Kidney (tissue), 14 donors: Measurements from ENCODE around the gene HLA-DPA1. TPM values are rescaled to one million over a fixed set of nuclear protein-coding genes. Genes with fewer than 3 reads are reported as not detected.
"Not testable (repeated sequence)": the region's sequence is repeated elsewhere in the genome, so short reads cannot be mapped to it uniquely, and the experiment has no call there.

Experiments used
- DNase-seq, 5 donors: peaks; one replicate each; pipeline ENCODE4 v3.0.0-alpha.2; 2013 to 2020
- FAIRE-seq: peaks from 2 replicates; lab custom pipeline; 2012; peaks lifted over from hg19 to GRCh38; lab: Jason Lieb, UNC
- H3K27ac ChIP-seq, 2 donors: one replicate each; pipeline ENCODE4 v1.7.0; 2013; ENCODE audit warnings: low read depth in 2 of 2, low read length in 2 of 2, inconsistent platforms in 1 of 2
- H3K27me3 ChIP-seq: one replicate; pipeline ENCODE4 v1.7.1; 2013; ENCODE audit warnings: low read length, inconsistent platforms; ENCODE audit not compliant: control insufficient read depth, insufficient read depth
- H3K36me3 ChIP-seq, 3 donors: one replicate each; pipeline versions ENCODE4 v1.7.0 to v1.7.1; 2013; ENCODE audit warnings: low read length in 3 of 3, control low read depth in 1 of 3, inconsistent platforms in 1 of 3; ENCODE audit not compliant: insufficient read depth in 3 of 3, control insufficient read depth in 2 of 3
- H3K4me1 ChIP-seq, 3 donors: one replicate each; pipeline versions ENCODE4 v1.7.0 to v1.7.1; 2013; ENCODE audit warnings: low read length in 3 of 3, inconsistent platforms in 1 of 3, low read depth in 1 of 3; ENCODE audit not compliant: control insufficient read depth in 2 of 3, insufficient read depth in 2 of 3
- H3K4me3 ChIP-seq, 3 donors: one replicate each; pipeline versions ENCODE4 v1.7.0 to v1.8.1; 2013; ENCODE audit warnings: low read length in 3 of 3, control low read depth in 1 of 3, inconsistent platforms in 1 of 3
- H3K9ac ChIP-seq, 3 donors: one replicate each; pipeline versions ENCODE4 v1.7.0 to v1.7.1; 2013; ENCODE audit warnings: low read length in 3 of 3, control low read depth in 1 of 3, inconsistent platforms in 1 of 3
- H3K9me3 ChIP-seq, 3 donors: one replicate each; pipeline versions ENCODE4 v1.7.0 to v1.7.1; 2013; ENCODE audit warnings: low read length in 3 of 3, control low read depth in 1 of 3, inconsistent platforms in 1 of 3; ENCODE audit not compliant: control insufficient read depth in 2 of 3, insufficient read depth in 1 of 3
- CTCF ChIP-seq: IDR thresholded peaks from 3 replicates; pipeline ENCODE4 v1.5.1; 2012; ENCODE audit warnings: mild to moderate bottlenecking, moderate library complexity, borderline replicate concordance; ENCODE audit not compliant: insufficient read depth; ENCODE audit errors: extremely low read depth
- intact Hi-C: fragments of 100-400 bp; cut with DNase I; formaldehyde crosslinking; loops from one replicate; pipeline ENCODE4 v1.11.1; 2022
- polyA plus RNA-seq: library from polyadenylated mRNA; stranded (reverse); fragments of 350-450 nt; fragmentation: Illumina TruSeq; extraction: RNeasy Lipid Tissue Mini Kit (QIAGEN cat#74804); gene quantifications from one replicate; pipeline ENCODE4 v1.2.3, GENCODE V29; 2014; ENCODE audit warnings: low read depth, low replicate concordance; ENCODE audit not compliant: insufficient read depth
- total RNA-seq: library from RNA; stranded (reverse); fragmentation: NEBNext Ultra II Directional; extraction: Animal tissue kit (Norgen Biotek cat#: 25700); gene quantifications from one replicate; pipeline ENCODE4 v1.2.1, GENCODE V29; 2021
- donor health status: control.
- donor health status: control.
- donor health status: control.
- donor health status: control.
- donor health status: control.
- donor health status: DM: yes; HTN: yes; CAD: no.
- donor health status: Normal renal cell carcinoma (clear cell type).

Gene HLA-DPA1
- total and polyA plus RNA-seq, 2 donors from 2014 or later, result 154 to 200 TPM

- H3K27me3 ChIP-seq, result no peaks in the 10 kb centered on the region
- no peak for FAIRE-seq
- H3K4me1 ChIP-seq, result no peaks in the 10 kb centered on the region
These were observed 31.9 kb upstream of the HLA-DPA1 start for GRCh38 chr6:33105386-33105785.

GRCh38 chr6:33104887-33105286, 31.4 kb upstream of the HLA-DPA1 start:
- Histone ChIP-seq H3K27me3 (no peaks in the 10 kb centered on the region), H3K27ac (no peak overlapping the region), H3K9ac (no peak overlapping the region), H3K4me1 (no peaks in the 10 kb centered on the region), H3K9me3 (peaks cover 0 to 14% (median 0%) of the 10 kb centered on the region in 3 donors), H3K4me3 (no peak overlapping the region), H3K36me3 (no peaks in the 10 kb centered on the region)
- FAIRE-seq (no peak), DNase-seq (no peak)
- intact Hi-C loops, result no loop called here
- no peak for TF ChIP-seq CTCF

More at GRCh38 chr6:33105386-33105785, 31.9 kb upstream of the HLA-DPA1 start:
- Histone ChIP-seq H3K36me3 (no peaks in the 10 kb centered on the region), H3K9me3 (peaks cover 0 to 9% (median 0%) of the 10 kb centered on the region in 3 donors), H3K27ac (no peak overlapping the region), H3K9ac (no peak overlapping the region), H3K4me3 (no peak overlapping the region)
- no peak for DNase-seq
- TF ChIP-seq CTCF, result no peak
- intact Hi-C loops, result no loop called here

GRCh38 chr6:33103776-33104175, 30.3 kb upstream of the HLA-DPA1 start:
- peaks cover 0 to 15% (median 0%) of the 10 kb centered on the region in 3 donors for H3K9me3 ChIP-seq
- H3K36me3 ChIP-seq, result no peaks in the 10 kb centered on the region
- H3K9ac ChIP-seq, result no peak overlapping the region
- no peaks in the 10 kb centered on the region for H3K4me1 ChIP-seq
- TF ChIP-seq CTCF, result no peak
- H3K4me3 ChIP-seq, result no peak overlapping the region
- H3K27me3 ChIP-seq, result no peaks in the 10 kb centered on the region
- intact Hi-C loops, result no loop called here
- DNase-seq, result no peak
- no peak for FAIRE-seq
- H3K27ac ChIP-seq, result no peak overlapping the region

- H3K9me3 ChIP-seq, result peaks cover 0 to 15% (median 0%) of the 10 kb centered on the region in 3 donors
- H3K4me3 ChIP-seq, H3K27ac ChIP-seq, H3K36me3 ChIP-seq, H3K4me1 ChIP-seq, intact Hi-C loops, DNase-seq, H3K27me3 ChIP-seq, FAIRE-seq, H3K9ac ChIP-seq: not testable (repeated sequence)
These were observed 27.8 kb upstream of the HLA-DPA1 start for GRCh38 chr6:33101121-33101737.
